ENCODE results near the gene CSPG4.

- no peak for TF ChIP-seq POLR2AphosphoS5 (IDR thresholded peaks at IDR 0.05; ENCODE audit: borderline replicate concordance, low read depth, low read length)
- no peak for TF ChIP-seq EZH2 (IDR thresholded peaks at IDR 0.05)
- TF ChIP-seq FOXP2 (optimal IDR thresholded peaks at IDR 0.05; ENCODE audit: control extremely low read depth, extremely low read length, insufficient read depth) = no peak
Observed at GRCh38 chr15:75639191-75639708, 73.4 kb downstream of the CSPG4 start.
